ENCODE measurements around the gene PTPRD.

PTPRD gene

DNA sequence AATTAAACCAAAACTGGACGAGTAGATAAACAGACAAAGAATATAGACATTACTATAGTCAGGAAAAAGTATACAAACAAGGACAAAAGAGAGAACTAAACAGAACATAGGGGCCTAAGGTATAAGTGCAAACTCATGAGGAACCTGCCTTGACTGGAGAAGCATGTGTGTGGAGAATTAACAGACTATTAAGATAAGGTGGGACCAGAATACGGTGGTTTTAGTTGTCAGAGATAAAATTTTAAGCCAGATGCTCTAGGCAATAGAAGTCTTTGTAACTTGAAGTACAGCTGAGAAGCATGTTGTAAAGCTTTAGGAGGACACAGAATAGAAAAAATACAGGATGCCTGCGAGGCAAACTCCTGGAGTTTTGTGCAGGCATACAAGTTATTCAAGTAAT is 707.1 kb downstream of the PTPRD start:
- Histone ChIP-seq H4K20me1 (ENCODE audit: insufficient read depth) (no peaks in the 10 kb centered on the region), H3K4me3 (IDR thresholded peaks at IDR 0.05; ENCODE audit: insufficient read depth, low read depth, low read length) (no peak overlapping the region), H2AFZ (ENCODE audit: low read depth) (no peak overlapping the region), H3K79me2 (ENCODE audit: insufficient read depth, low read depth) (no peaks in the 10 kb centered on the region), H3K4me1 (ENCODE audit: low read depth, poor library complexity, severe bottlenecking) (no peaks in the 10 kb centered on the region), H3K27ac (no peak overlapping the region), H3K36me3 (ENCODE audit: insufficient read depth) (no peaks in the 10 kb centered on the region), H3K4me2 (no peak overlapping the region), H3K9ac (no peak overlapping the region), H3K27me3 (ENCODE audit: insufficient read depth, low read depth) (no peaks in the 10 kb centered on the region)
- TF ChIP-seq, protein P1, sequence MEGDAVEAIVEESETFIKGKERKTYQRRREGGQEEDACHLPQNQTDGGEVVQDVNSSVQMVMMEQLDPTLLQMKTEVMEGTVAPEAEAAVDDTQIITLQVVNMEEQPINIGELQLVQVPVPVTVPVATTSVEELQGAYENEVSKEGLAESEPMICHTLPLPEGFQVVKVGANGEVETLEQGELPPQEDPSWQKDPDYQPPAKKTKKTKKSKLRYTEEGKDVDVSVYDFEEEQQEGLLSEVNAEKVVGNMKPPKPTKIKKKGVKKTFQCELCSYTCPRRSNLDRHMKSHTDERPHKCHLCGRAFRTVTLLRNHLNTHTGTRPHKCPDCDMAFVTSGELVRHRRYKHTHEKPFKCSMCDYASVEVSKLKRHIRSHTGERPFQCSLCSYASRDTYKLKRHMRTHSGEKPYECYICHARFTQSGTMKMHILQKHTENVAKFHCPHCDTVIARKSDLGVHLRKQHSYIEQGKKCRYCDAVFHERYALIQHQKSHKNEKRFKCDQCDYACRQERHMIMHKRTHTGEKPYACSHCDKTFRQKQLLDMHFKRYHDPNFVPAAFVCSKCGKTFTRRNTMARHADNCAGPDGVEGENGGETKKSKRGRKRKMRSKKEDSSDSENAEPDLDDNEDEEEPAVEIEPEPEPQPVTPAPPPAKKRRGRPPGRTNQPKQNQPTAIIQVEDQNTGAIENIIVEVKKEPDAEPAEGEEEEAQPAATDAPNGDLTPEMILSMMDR (conservative IDR thresholded peaks at IDR 0.05; ENCODE audit: low read depth, low read length) = no peak

DNA sequence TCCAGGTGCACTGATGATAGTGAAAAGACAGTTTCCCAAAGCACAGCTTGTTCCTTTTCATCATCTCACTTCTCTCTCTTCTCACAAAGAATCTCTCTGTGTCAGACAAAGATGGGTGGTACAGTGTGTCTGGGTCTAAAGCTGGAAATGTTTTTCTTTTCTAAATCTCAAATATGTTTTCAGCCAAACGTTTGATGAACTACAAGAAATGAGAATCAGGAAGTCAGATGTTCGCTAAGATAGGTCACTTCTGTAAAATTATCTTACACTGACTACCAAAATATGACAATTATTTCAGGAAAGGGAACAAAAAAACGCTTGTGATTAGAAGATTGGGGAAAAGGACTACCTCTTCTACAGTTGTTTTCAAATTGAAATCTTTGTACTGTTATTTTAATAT is 708.8 kb downstream of the PTPRD start:
- Histone ChIP-seq H3K4me1 (ENCODE audit: low read depth, poor library complexity, severe bottlenecking) (no peaks in the 10 kb centered on the region), H3K4me2 (no peak overlapping the region), H3K27ac (no peak overlapping the region), H3K36me3 (ENCODE audit: insufficient read depth) (no peaks in the 10 kb centered on the region), H4K20me1 (ENCODE audit: insufficient read depth) (no peaks in the 10 kb centered on the region), H3K79me2 (ENCODE audit: insufficient read depth, low read depth) (no peaks in the 10 kb centered on the region), H3K4me3 (IDR thresholded peaks at IDR 0.05; ENCODE audit: insufficient read depth, low read depth, low read length) (no peak overlapping the region), H3K27me3 (ENCODE audit: insufficient read depth, low read depth) (no peaks in the 10 kb centered on the region), H2AFZ (ENCODE audit: low read depth) (no peak overlapping the region), H3K9ac (no peak overlapping the region)
- TF ChIP-seq, protein P1 (conservative IDR thresholded peaks at IDR 0.05; ENCODE audit: low read depth, low read length) = no peak

DNA sequence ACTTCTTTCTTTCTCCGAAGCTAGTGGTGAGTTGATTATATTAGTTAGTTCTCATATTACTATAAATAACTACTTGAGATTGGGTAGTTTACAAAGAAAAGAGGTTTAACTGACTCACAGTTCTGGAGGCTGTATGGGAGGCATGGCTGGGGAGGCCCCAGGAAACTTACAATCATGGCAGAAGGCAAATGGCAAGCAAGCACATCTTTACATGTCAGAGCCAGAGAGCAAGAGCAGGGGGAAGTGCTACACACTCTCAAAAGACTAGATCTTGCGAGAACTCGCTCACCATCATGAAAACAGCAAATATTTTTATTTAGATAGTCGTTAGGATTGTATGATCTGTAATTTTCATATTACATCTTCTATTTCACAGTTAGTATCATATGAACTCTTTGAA is 711.2 kb downstream of the PTPRD start:
- H4K20me1 ChIP-seq (ENCODE audit: insufficient read depth) = no peaks in the 10 kb centered on the region
- no peak overlapping the region for H3K9ac ChIP-seq
- H3K4me2 ChIP-seq = no peak overlapping the region
- H3K27ac ChIP-seq = no peak overlapping the region
- no peaks in the 10 kb centered on the region for H3K79me2 ChIP-seq (ENCODE audit: insufficient read depth, low read depth)
- no peak overlapping the region for H3K4me3 ChIP-seq (IDR thresholded peaks at IDR 0.05; ENCODE audit: insufficient read depth, low read depth, low read length)
- TF ChIP-seq, protein P1 (conservative IDR thresholded peaks at IDR 0.05; ENCODE audit: low read depth, low read length) = no peak
- no peaks in the 10 kb centered on the region for H3K36me3 ChIP-seq (ENCODE audit: insufficient read depth)
- no peaks in the 10 kb centered on the region for H3K4me1 ChIP-seq (ENCODE audit: low read depth, poor library complexity, severe bottlenecking)
- no peaks in the 10 kb centered on the region for H3K27me3 ChIP-seq (ENCODE audit: insufficient read depth, low read depth)
- H2AFZ ChIP-seq (ENCODE audit: low read depth) = no peak overlapping the region

DNA sequence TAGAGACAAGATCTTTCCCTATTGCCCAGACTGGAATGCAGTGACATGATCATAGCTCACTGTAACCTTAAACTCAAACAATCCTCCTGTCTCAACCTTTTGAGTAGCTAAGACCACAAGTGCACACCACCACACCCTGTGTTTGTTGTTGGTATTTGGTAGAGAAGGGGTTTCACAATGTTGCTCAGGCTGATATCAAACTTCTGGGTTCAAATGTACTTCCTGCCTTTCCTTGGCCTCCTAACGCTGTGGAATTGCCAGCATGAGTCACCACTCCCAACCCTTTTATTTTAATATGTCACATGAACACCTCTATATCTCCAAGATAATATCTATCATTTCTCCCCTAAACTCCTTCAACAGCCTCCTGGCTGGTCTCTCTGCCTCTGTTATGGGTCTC is 719.0 kb downstream of the PTPRD start:
- Histone ChIP-seq H3K27ac (no peak overlapping the region), H3K4me3 (IDR thresholded peaks at IDR 0.05; ENCODE audit: insufficient read depth, low read depth, low read length) (no peak overlapping the region), H3K4me1 (ENCODE audit: low read depth, poor library complexity, severe bottlenecking) (no peaks in the 10 kb centered on the region), H3K36me3 (ENCODE audit: insufficient read depth) (no peaks in the 10 kb centered on the region), H3K27me3 (ENCODE audit: insufficient read depth, low read depth) (no peaks in the 10 kb centered on the region), H3K9ac (no peak overlapping the region), H4K20me1 (ENCODE audit: insufficient read depth) (no peaks in the 10 kb centered on the region), H3K4me2 (no peak overlapping the region), H3K79me2 (ENCODE audit: insufficient read depth, low read depth) (no peaks in the 10 kb centered on the region), H2AFZ (ENCODE audit: low read depth) (no peak overlapping the region)
- TF ChIP-seq, protein P1 (conservative IDR thresholded peaks at IDR 0.05; ENCODE audit: low read depth, low read length) = no peak

DNA sequence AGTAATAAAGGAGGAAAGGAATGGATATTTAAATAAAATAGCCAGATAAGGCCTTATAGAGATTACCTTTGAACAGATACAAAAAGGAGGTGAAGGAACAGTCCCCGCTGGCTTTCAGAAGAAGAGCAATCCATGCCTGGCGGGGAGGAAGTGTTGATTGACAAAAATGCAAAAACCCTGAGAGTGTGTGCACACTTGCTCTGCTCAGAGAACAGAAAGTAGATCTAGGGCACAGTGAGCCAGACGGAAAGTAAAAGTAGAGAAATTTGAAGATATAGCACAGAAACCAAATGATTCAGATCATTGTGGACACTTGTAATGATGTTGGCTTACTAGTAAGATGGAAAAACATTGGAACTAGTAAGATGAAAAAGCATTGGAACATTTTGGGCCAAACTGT is 720.6 kb downstream of the PTPRD start:
- H3K79me2 ChIP-seq (ENCODE audit: insufficient read depth, low read depth) = no peaks in the 10 kb centered on the region
- H3K27ac ChIP-seq = no peak overlapping the region
- no peaks in the 10 kb centered on the region for H4K20me1 ChIP-seq (ENCODE audit: insufficient read depth)

More for the DNA sequence above, 720.6 kb downstream of the PTPRD start:
- TF ChIP-seq, protein P1 (conservative IDR thresholded peaks at IDR 0.05; ENCODE audit: low read depth, low read length) = no peak
- Histone ChIP-seq H3K27me3 (ENCODE audit: insufficient read depth, low read depth) (no peaks in the 10 kb centered on the region), H2AFZ (ENCODE audit: low read depth) (no peak overlapping the region), H3K9ac (no peak overlapping the region), H3K4me2 (no peak overlapping the region), H3K4me1 (ENCODE audit: low read depth, poor library complexity, severe bottlenecking) (no peaks in the 10 kb centered on the region), H3K36me3 (ENCODE audit: insufficient read depth) (no peaks in the 10 kb centered on the region), H3K4me3 (IDR thresholded peaks at IDR 0.05; ENCODE audit: insufficient read depth, low read depth, low read length) (no peak overlapping the region)

Data from KMS-11 (cell line).